ENCODE data around the gene GLP2R.

The GLP2R gene

GRCh38 chr17:9902120-9902519 is 76.4 kb downstream of the GLP2R start:
- no peak for DNase-seq (ENCODE audit: extremely low spot score)
- CTCF ChIA-PET, result no interaction called here
- POLR2A ChIA-PET, result no interaction called here
- no peak for TF ChIP-seq L3MBTL2 (conservative IDR thresholded peaks at IDR 0.05)
- no peak for TF ChIP-seq NFRKB (IDR thresholded peaks at IDR 0.05)
- no peak for TF ChIP-seq HDGF (IDR thresholded peaks at IDR 0.05; ENCODE audit: borderline replicate concordance)
- no peak for TF ChIP-seq BHLHE40 (IDR thresholded peaks at IDR 0.05; ENCODE audit: borderline replicate concordance)
- TF ChIP-seq SUZ12 (IDR thresholded peaks at IDR 0.05), result no peak
- no peak for TF ChIP-seq LEF1 (IDR thresholded peaks at IDR 0.05; ENCODE audit: borderline replicate concordance)
- no peak for TF ChIP-seq ELF4 (IDR thresholded peaks at IDR 0.05)
- TF ChIP-seq ZNF384 (IDR thresholded peaks at IDR 0.05), result no peak
- TF ChIP-seq FOXM1 (IDR thresholded peaks at IDR 0.05; ENCODE audit: borderline replicate concordance), result no peak
- TF ChIP-seq PKNOX1 (IDR thresholded peaks at IDR 0.05), result no peak
- no peak for TF ChIP-seq FOXK2 (IDR thresholded peaks at IDR 0.05)
- TF ChIP-seq SP1 (IDR thresholded peaks at IDR 0.05), result no peak
- TF ChIP-seq CTBP1 (IDR thresholded peaks at IDR 0.05; ENCODE audit: borderline replicate concordance), result no peak
- no peak for TF ChIP-seq TARDBP (IDR thresholded peaks at IDR 0.05)
- no peak for TF ChIP-seq FOXA1 (IDR thresholded peaks at IDR 0.05)
- TF ChIP-seq ARNT (IDR thresholded peaks at IDR 0.05), result no peak

GRCh38 chr17:9904277-9905077 is 78.8 kb downstream of the GLP2R start:
- no peak for DNase-seq (ENCODE audit: extremely low spot score)
- ChIA-PET POLR2A (no interaction called here), CTCF (interaction anchor here (0.6 to 0.7 kb wide), 2 partner anchors 77 to 215 kb away, joined by 3 to 7 read pairs; no protein-coding TSS in a partner anchor)
- no peak for TF ChIP-seq ZNF384 (IDR thresholded peaks at IDR 0.05)

DNA sequence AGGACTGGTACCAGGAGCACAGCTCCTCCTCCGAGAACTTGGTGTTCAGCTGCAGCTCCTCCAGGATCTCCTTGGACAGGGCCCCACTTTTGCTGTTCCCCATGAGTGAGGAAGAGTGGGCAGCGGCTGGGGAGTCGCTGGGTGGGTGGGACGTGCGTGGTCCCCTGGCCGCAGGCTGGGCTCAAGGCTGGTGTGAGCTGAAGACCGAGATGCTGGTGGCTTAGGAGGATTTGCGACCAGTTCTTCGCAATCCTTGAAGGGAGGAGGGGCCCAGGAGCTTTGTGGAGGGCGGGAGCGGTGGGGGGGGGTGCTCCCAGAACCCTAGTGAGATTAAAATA is 79.3 kb downstream of the GLP2R start, which contains the start of gene RCVRN:
RCVRN (minus strand) TSS at position 194 of the 338 bp plus-strand sequence; CDS start at position 103, 91 bp downstream.
- TF ChIP-seq L3MBTL2 (conservative IDR thresholded peaks at IDR 0.05) (no peak), PKNOX1 (IDR thresholded peaks at IDR 0.05) (no peak), FOXM1 (IDR thresholded peaks at IDR 0.05; ENCODE audit: borderline replicate concordance) (no peak), BHLHE40 (IDR thresholded peaks at IDR 0.05; ENCODE audit: borderline replicate concordance) (no peak)
- CTCF ChIA-PET, result interaction anchor here (0.6 kb wide), 1 partner anchor 27 kb away, joined by 5 read pairs; no protein-coding TSS in a partner anchor
- POLR2A ChIA-PET, result no interaction called here
- no peak for DNase-seq (ENCODE audit: extremely low spot score)

DNA sequence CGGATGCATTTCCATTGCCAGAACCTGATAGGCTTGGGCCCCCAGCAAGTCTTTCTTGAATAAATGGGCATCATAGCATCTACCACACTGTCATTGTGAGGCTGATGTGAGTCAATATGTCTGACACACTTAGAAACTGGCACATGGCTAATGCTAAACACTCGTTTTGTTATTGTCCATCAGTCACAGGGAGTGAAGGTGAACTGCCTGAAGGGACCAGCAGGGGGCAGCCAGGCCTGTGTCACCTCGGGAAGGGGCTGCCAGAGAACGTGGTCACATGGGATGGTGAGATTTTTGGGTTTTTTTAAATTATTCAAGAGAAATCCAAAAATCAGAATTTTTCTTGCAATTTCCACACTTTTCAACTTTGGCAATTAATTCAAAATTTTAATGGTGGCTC is 80.2 kb downstream of the GLP2R start:
- ChIA-PET POLR2A (no interaction called here), CTCF (interaction anchor here (0.6 to 1.1 kb wide), 3 partner anchors 26 to 184 kb away, joined by 3 to 5 read pairs (median 3); no protein-coding TSS in a partner anchor)
- peak; percentile 68 for DNase-seq (ENCODE audit: extremely low spot score)
- TF ChIP-seq ELF4 (IDR thresholded peaks at IDR 0.05) (no peak), SP1 (IDR thresholded peaks at IDR 0.05) (no peak), PKNOX1 (IDR thresholded peaks at IDR 0.05) (no peak), ARNT (IDR thresholded peaks at IDR 0.05) (no peak), SUZ12 (IDR thresholded peaks at IDR 0.05) (no peak), TARDBP (IDR thresholded peaks at IDR 0.05) (no peak)

GRCh38 chr17:9906616-9907015 is 80.9 kb downstream of the GLP2R start:
- ChIA-PET CTCF (interaction anchor here (0.7 to 1.1 kb wide), 2 partner anchors 74 to 185 kb away, joined by 3 read pairs; no protein-coding TSS in a partner anchor), POLR2A (no interaction called here)
- TF ChIP-seq FOXA1 (IDR thresholded peaks at IDR 0.05), result no peak
- DNase-seq (ENCODE audit: extremely low spot score), result no peak

GRCh38 chr17:9907131-9907530 is 81.4 kb downstream of the GLP2R start:
- TF ChIP-seq BHLHE40 (IDR thresholded peaks at IDR 0.05; ENCODE audit: borderline replicate concordance), result no peak
- TF ChIP-seq TARDBP (IDR thresholded peaks at IDR 0.05), result no peak
- TF ChIP-seq FOXA1 (IDR thresholded peaks at IDR 0.05), result no peak
- no peak for TF ChIP-seq ARNT (IDR thresholded peaks at IDR 0.05)
- no peak for TF ChIP-seq LEF1 (IDR thresholded peaks at IDR 0.05; ENCODE audit: borderline replicate concordance)
- TF ChIP-seq HDGF (IDR thresholded peaks at IDR 0.05; ENCODE audit: borderline replicate concordance), result no peak
- no peak for TF ChIP-seq ZNF384 (IDR thresholded peaks at IDR 0.05)
- TF ChIP-seq PKNOX1 (IDR thresholded peaks at IDR 0.05), result no peak
- no peak for TF ChIP-seq FOXM1 (IDR thresholded peaks at IDR 0.05; ENCODE audit: borderline replicate concordance)
- TF ChIP-seq CTBP1 (IDR thresholded peaks at IDR 0.05; ENCODE audit: borderline replicate concordance), result no peak
- DNase-seq (ENCODE audit: extremely low spot score), result no peak
- CTCF ChIA-PET, result no interaction called here
- POLR2A ChIA-PET, result no interaction called here
